Hepatocyte (in vitro differentiated cells): ENCODE results near the gene CAVIN1.

Experiments
- EZH2 ChIP-seq: fragments of 200-600 bp; sonication (generic); IDR thresholded peaks from 2 replicates; pipeline ENCODE4 v1.6.1; 2016; ENCODE audit warnings: antibody characterized with exemption, mild to moderate bottlenecking, borderline replicate concordance
- TF ChIP-seq, protein P1 (sequence below): fragments of 200-600 bp; sonication (generic); IDR thresholded peaks from 2 replicates; pipeline ENCODE4 v1.5.1; 2016; ENCODE audit warnings: antibody characterized with exemption, mild to moderate bottlenecking; ENCODE audit not compliant: poor library complexity

GRCh38 chr17:42456223-42457106, 33.4 kb upstream of the CAVIN1 start:
- TF ChIP-seq, protein P1, sequence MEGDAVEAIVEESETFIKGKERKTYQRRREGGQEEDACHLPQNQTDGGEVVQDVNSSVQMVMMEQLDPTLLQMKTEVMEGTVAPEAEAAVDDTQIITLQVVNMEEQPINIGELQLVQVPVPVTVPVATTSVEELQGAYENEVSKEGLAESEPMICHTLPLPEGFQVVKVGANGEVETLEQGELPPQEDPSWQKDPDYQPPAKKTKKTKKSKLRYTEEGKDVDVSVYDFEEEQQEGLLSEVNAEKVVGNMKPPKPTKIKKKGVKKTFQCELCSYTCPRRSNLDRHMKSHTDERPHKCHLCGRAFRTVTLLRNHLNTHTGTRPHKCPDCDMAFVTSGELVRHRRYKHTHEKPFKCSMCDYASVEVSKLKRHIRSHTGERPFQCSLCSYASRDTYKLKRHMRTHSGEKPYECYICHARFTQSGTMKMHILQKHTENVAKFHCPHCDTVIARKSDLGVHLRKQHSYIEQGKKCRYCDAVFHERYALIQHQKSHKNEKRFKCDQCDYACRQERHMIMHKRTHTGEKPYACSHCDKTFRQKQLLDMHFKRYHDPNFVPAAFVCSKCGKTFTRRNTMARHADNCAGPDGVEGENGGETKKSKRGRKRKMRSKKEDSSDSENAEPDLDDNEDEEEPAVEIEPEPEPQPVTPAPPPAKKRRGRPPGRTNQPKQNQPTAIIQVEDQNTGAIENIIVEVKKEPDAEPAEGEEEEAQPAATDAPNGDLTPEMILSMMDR: no peak
- no peak for TF ChIP-seq EZH2
